Liver (tissue), 9 donors: ENCODE results near the gene CFAP299. TPM values are rescaled to one million over a fixed set of nuclear protein-coding genes. Genes with fewer than 3 reads are reported as not detected.
"Not testable (repeated sequence)": the region's sequence is repeated elsewhere in the genome, so short reads cannot be mapped to it uniquely, and the experiment has no call there.

Experiments
- DNase-seq: peaks from one replicate; pipeline ENCODE4 v3.0.0-alpha.2; 2017; ENCODE audit warnings: low spot score
- H3K27ac ChIP-seq, 2 donors: one replicate each; pipeline ENCODE4 v1.7.0; 2013; ENCODE audit warnings: inconsistent platforms in 2 of 2, low read length in 2 of 2, control low read depth in 1 of 2, low read depth in 1 of 2, mild to moderate bottlenecking in 1 of 2
- H3K27me3 ChIP-seq, 4 donors: one replicate each; pipeline versions ENCODE4 v1.6.1 to v1.7.0; 2013; ENCODE audit warnings: low read length in 3 of 4, inconsistent platforms in 1 of 4, mild to moderate bottlenecking in 1 of 4, moderate library complexity in 1 of 4; ENCODE audit not compliant: control insufficient read depth in 4 of 4, insufficient read depth in 4 of 4
- H3K36me3 ChIP-seq, 4 donors: one replicate each; pipeline versions ENCODE4 v1.6.1 to v1.7.0; 2013; ENCODE audit warnings: low read length in 3 of 4, mild to moderate bottlenecking in 3 of 4, low read depth in 1 of 4, moderate library complexity in 1 of 4; ENCODE audit not compliant: control insufficient read depth in 4 of 4, insufficient read depth in 3 of 4
- H3K4me1 ChIP-seq, 4 donors: one replicate each; pipeline versions ENCODE4 v1.6.1 to v1.7.0; 2013; ENCODE audit warnings: low read length in 3 of 4, mild to moderate bottlenecking in 3 of 4, moderate library complexity in 1 of 4; ENCODE audit not compliant: control insufficient read depth in 4 of 4, insufficient read depth in 4 of 4
- H3K4me3 ChIP-seq, 3 donors: one replicate each; pipeline versions ENCODE4 v1.6.1 to v1.7.0; 2013; ENCODE audit warnings: low read length in 3 of 3, control low read depth in 1 of 3, low read depth in 1 of 3, mild to moderate bottlenecking in 1 of 3
- H3K9ac ChIP-seq, 2 donors: one replicate each; pipeline ENCODE4 v1.7.0; 2013; ENCODE audit warnings: low read length in 2 of 2, mild to moderate bottlenecking in 2 of 2, moderate library complexity in 2 of 2, control low read depth in 1 of 2, low read depth in 1 of 2
- H3K9me3 ChIP-seq, 4 donors: one replicate each; pipeline versions ENCODE4 v1.6.1 to v1.7.0; 2013; ENCODE audit warnings: low read length in 3 of 4; ENCODE audit not compliant: control insufficient read depth in 4 of 4
- EGR1 ChIP-seq, 2 donors: IDR thresholded peaks; 2 replicates each; pipeline ENCODE4 v1.6.1; 2016 to 2018; ENCODE audit warnings: antibody characterized with exemption in 2 of 2, low read depth in 2 of 2
- FOXA1 ChIP-seq: IDR thresholded peaks from 2 replicates; pipeline ENCODE4 v1.6.1; 2016; ENCODE audit warnings: antibody characterized with exemption
- FOXA2 ChIP-seq: IDR thresholded peaks from 2 replicates; pipeline ENCODE4 v1.6.1; 2016; ENCODE audit warnings: antibody characterized with exemption
- GABPA ChIP-seq, 2 donors: IDR thresholded peaks in 1 of 2; conservative IDR thresholded peaks in 1 of 2; 2 replicates each; pipeline ENCODE4 v1.6.1; 2016; ENCODE audit warnings: antibody characterized with exemption in 2 of 2, mild to moderate bottlenecking in 1 of 2, moderate library complexity in 1 of 2
- HNF4A ChIP-seq, 2 donors: conservative IDR thresholded peaks; 2 replicates each; pipeline ENCODE4 v1.6.1; 2016; ENCODE audit warnings: antibody characterized with exemption in 2 of 2, mild to moderate bottlenecking in 2 of 2
- HNF4G ChIP-seq: IDR thresholded peaks from 2 replicates; pipeline ENCODE4 v1.6.1; 2016; ENCODE audit warnings: antibody characterized with exemption
- JUND ChIP-seq, 2 donors: IDR thresholded peaks; 2 replicates each; pipeline ENCODE4 v1.6.1; 2016; ENCODE audit warnings: antibody characterized with exemption in 2 of 2
- NR2F2 ChIP-seq: IDR thresholded peaks from 2 replicates; pipeline ENCODE4 v1.6.1; 2016; ENCODE audit warnings: antibody characterized with exemption
- RAD21 ChIP-seq, 2 donors: IDR thresholded peaks; 2 replicates each; pipeline ENCODE4 v1.6.1; 2016; ENCODE audit warnings: antibody characterized with exemption in 2 of 2, mild to moderate bottlenecking in 2 of 2
- RXRA ChIP-seq, 2 donors: IDR thresholded peaks; 2 replicates each; pipeline ENCODE4 v1.6.1; 2017 to 2018; ENCODE audit warnings: antibody characterized with exemption in 2 of 2, mild to moderate bottlenecking in 1 of 2
- SP1 ChIP-seq: IDR thresholded peaks from 2 replicates; pipeline ENCODE4 v1.6.1; 2018; ENCODE audit warnings: antibody characterized with exemption, mild to moderate bottlenecking
- TAF1 ChIP-seq: conservative IDR thresholded peaks from 2 replicates; pipeline ENCODE4 v1.6.1; 2016; ENCODE audit warnings: antibody characterized with exemption, mild to moderate bottlenecking
- YY1 ChIP-seq: IDR thresholded peaks from 2 replicates; pipeline ENCODE4 v1.6.1; 2016; ENCODE audit warnings: antibody characterized with exemption, mild to moderate bottlenecking
- WGBS: extraction: QIAGEN DNeasy Blood & Tissue Kit; methylation state at CpG from one replicate; pipeline ENCODE4 v1.1.7; 2013; 5-methylcytosine and 5-hydroxymethylcytosine counted together
- polyA plus RNA-seq, 2 donors: library from polyadenylated mRNA; stranded (reverse) in 1 of 2; unstranded in 1 of 2; fragments of 200-250 nt in 1 of 2; fragments of >200 nt in 1 of 2; fragmentation: Nextera tagmentation in 1 of 2; extraction: Ambion mirVana in 1 of 2; gene quantifications; one replicate each; pipeline versions ENCODE4 v1.2.1 to v1.2.3, GENCODE V29; 2013 to 2015
- total RNA-seq, 2 donors: library from RNA; depleted of rRNA; stranded (reverse); fragments of >200 nt; gene quantifications; one replicate each; pipeline ENCODE4 v1.2.3, GENCODE V29; 2014
- TF ChIP-seq, protein P1 (sequence below): IDR thresholded peaks from 2 replicates; pipeline ENCODE4 v1.6.1; 2016; ENCODE audit warnings: antibody characterized with exemption
- TF ChIP-seq, protein P2 (sequence below): IDR thresholded peaks from 2 replicates; pipeline ENCODE4 v1.6.1; 2016; ENCODE audit warnings: antibody characterized with exemption
- TF ChIP-seq, protein P3 (sequence below): IDR thresholded peaks from 2 replicates; pipeline ENCODE4 v1.6.1; 2016; ENCODE audit warnings: antibody characterized with exemption, mild to moderate bottlenecking
- TF ChIP-seq, protein P4 (sequence below): IDR thresholded peaks from 2 replicates; pipeline ENCODE4 v1.6.1; 2016; ENCODE audit warnings: antibody characterized with exemption
- TF ChIP-seq, protein P5 (sequence below): fragments of 150-350 bp; IDR thresholded peaks from 2 replicates; pipeline ENCODE4 v1.5.1; 2017; ENCODE audit warnings: improper control_type of control experiment, low read depth, low read length; ENCODE audit not compliant: missing input control
- donor health status: healthy.
- donor health status: healthy.
- donor health status: healthy.
- donor health status: healthy.
- donor health status: healthy.

Gene CFAP299
- total and polyA plus RNA-seq, 4 donors, result not detected

DNA sequence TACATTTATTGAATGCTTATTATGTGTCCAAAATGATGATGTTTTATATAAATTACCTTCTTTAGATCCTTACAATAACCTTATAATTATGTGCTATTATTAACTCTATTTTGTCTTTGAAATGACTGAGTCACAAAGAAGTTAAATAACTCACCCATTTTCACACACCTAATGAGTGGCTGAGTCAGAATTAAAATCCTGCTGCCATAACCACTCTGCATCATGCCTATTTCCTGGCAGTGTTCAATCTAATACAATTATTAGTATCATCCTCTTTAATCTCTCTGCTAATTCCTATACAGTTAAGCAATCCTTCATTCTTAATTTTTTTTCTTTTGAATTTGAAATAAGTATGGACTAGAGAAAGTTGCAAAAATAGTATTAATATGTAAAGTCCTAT is 342.9 kb downstream of the CFAP299 start:
- H3K9ac ChIP-seq, result no peak overlapping the region

DNA sequence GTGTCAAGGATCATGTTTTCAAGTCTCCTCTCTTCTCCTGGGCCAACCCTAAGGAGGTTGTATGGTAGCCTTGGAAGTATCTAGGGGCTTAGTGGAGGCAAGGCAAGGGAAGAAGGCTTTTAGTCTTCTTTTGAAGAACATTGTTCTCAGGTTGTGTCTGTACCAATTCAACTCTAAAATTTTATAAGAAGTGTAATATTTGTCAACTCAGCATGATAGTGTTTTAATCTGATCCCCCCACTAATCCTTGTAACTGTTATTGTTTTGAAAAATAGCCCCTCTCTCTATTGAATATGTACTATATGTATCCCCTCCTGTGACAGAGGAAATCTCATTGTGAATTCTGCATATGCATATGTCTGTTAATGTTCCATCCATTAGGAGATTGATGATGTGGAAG is 345.4 kb downstream of the CFAP299 start:
- H3K4me1 ChIP-seq, result no peaks in the 10 kb centered on the region
- no peaks in the 10 kb centered on the region for H3K27me3 ChIP-seq
- H3K27ac ChIP-seq, result no peak overlapping the region
- no peak overlapping the region for H3K9ac ChIP-seq
- no peak overlapping the region for H3K4me3 ChIP-seq
- TF ChIP-seq, protein P1, sequence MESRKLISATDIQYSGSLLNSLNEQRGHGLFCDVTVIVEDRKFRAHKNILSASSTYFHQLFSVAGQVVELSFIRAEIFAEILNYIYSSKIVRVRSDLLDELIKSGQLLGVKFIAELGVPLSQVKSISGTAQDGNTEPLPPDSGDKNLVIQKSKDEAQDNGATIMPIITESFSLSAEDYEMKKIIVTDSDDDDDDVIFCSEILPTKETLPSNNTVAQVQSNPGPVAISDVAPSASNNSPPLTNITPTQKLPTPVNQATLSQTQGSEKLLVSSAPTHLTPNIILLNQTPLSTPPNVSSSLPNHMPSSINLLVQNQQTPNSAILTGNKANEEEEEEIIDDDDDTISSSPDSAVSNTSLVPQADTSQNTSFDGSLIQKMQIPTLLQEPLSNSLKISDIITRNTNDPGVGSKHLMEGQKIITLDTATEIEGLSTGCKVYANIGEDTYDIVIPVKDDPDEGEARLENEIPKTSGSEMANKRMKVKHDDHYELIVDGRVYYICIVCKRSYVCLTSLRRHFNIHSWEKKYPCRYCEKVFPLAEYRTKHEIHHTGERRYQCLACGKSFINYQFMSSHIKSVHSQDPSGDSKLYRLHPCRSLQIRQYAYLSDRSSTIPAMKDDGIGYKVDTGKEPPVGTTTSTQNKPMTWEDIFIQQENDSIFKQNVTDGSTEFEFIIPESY, result no peak
- TF ChIP-seq RXRA (IDR thresholded peaks at IDR 0.05) (no peak), GABPA (IDR thresholded peaks at IDR 0.05 in 1 of 2, conservative IDR thresholded peaks at IDR 0.05 in 1 of 2) (no peak)
- TF ChIP-seq, protein P2, sequence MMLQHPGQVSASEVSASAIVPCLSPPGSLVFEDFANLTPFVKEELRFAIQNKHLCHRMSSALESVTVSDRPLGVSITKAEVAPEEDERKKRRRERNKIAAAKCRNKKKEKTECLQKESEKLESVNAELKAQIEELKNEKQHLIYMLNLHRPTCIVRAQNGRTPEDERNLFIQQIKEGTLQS, result no peak
- TF ChIP-seq, protein P3, sequence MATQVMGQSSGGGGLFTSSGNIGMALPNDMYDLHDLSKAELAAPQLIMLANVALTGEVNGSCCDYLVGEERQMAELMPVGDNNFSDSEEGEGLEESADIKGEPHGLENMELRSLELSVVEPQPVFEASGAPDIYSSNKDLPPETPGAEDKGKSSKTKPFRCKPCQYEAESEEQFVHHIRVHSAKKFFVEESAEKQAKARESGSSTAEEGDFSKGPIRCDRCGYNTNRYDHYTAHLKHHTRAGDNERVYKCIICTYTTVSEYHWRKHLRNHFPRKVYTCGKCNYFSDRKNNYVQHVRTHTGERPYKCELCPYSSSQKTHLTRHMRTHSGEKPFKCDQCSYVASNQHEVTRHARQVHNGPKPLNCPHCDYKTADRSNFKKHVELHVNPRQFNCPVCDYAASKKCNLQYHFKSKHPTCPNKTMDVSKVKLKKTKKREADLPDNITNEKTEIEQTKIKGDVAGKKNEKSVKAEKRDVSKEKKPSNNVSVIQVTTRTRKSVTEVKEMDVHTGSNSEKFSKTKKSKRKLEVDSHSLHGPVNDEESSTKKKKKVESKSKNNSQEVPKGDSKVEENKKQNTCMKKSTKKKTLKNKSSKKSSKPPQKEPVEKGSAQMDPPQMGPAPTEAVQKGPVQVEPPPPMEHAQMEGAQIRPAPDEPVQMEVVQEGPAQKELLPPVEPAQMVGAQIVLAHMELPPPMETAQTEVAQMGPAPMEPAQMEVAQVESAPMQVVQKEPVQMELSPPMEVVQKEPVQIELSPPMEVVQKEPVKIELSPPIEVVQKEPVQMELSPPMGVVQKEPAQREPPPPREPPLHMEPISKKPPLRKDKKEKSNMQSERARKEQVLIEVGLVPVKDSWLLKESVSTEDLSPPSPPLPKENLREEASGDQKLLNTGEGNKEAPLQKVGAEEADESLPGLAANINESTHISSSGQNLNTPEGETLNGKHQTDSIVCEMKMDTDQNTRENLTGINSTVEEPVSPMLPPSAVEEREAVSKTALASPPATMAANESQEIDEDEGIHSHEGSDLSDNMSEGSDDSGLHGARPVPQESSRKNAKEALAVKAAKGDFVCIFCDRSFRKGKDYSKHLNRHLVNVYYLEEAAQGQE, result no peak
- H3K36me3 ChIP-seq, result no peaks in the 10 kb centered on the region
- H3K9me3 ChIP-seq, result no peaks in the 10 kb centered on the region
- DNase-seq, result no peak

More for the DNA sequence above, 342.9 kb downstream of the CFAP299 start:
- TF ChIP-seq NR2F2 (no peak), HNF4A (conservative IDR thresholded peaks at IDR 0.05) (no peak), JUND (IDR thresholded peaks at IDR 0.05) (no peak)
- no peaks in the 10 kb centered on the region for H3K27me3 ChIP-seq
- H3K9me3 ChIP-seq, result no peaks in the 10 kb centered on the region
- no peak overlapping the region for H3K27ac ChIP-seq
- no peaks in the 10 kb centered on the region for H3K36me3 ChIP-seq
- no peak for DNase-seq
- H3K4me1 ChIP-seq, result no peaks in the 10 kb centered on the region
- H3K4me3 ChIP-seq, result no peak overlapping the region

DNA sequence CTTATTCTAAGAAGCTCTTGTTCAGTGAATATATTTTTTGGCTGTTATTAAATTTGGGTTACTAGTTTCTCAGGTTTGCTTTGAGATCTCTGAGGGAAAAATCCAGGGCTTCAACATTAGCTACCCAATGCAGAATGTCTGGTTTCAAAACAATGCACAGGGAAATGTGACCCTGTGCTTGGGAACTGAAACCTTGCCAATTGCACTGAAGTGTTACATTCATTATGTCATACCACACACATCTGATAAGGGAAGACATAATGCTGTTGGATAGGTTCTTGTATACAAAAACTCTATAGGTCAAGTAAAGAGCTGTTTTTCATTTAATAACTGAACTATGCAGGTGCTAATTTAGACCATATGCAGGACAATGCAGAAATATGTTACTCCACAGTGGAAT is 349.7 kb downstream of the CFAP299 start:
- no peaks in the 10 kb centered on the region for H3K27me3 ChIP-seq

DNA sequence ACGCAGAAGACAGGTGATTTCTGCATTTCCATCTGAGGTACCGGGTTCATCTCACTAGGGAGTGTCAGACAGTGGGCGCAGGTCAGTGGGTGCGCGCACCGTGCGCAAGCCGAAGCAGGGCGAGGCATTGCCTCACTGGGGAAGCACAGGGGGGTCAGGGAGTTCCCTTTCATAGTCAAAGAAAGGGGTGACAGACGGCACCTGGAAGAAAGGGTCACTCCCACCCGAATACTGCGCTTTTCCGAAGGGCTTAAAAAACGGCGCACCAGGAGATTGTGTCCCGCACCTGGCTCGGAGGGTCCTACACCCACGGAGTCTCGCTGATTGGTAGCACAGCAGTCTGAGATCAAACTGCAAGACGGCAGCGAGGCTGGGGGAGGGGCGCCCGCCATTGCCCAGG is 352.2 kb downstream of the CFAP299 start:
- H3K27me3 ChIP-seq, H3K4me1 ChIP-seq, H3K4me3 ChIP-seq, H3K36me3 ChIP-seq, H3K27ac ChIP-seq, DNase-seq, H3K9ac ChIP-seq, H3K9me3 ChIP-seq: not testable (repeated sequence)
- 87% methylated on average over 23 of the region's 23 CpGs for whole genome bisulfite sequencing

More for the DNA sequence above, 349.7 kb downstream of the CFAP299 start:
- DNase-seq, result no peak
- Histone ChIP-seq H3K4me1 (no peaks in the 10 kb centered on the region), H3K9me3 (no peaks in the 10 kb centered on the region), H3K27ac (no peak overlapping the region), H3K4me3 (no peak overlapping the region), H3K9ac (no peak overlapping the region), H3K36me3 (no peaks in the 10 kb centered on the region)
- no peak for TF ChIP-seq YY1
- no peak for TF ChIP-seq JUND (IDR thresholded peaks at IDR 0.05)
- TF ChIP-seq RXRA (IDR thresholded peaks at IDR 0.05), result no peak
- TF ChIP-seq, protein P2, result no peak
- no peak for TF ChIP-seq FOXA1
- no peak for TF ChIP-seq HNF4A (conservative IDR thresholded peaks at IDR 0.05)
- TF ChIP-seq, protein P4, sequence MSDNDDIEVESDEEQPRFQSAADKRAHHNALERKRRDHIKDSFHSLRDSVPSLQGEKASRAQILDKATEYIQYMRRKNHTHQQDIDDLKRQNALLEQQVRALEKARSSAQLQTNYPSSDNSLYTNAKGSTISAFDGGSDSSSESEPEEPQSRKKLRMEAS, result no peak
- TF ChIP-seq RAD21 (IDR thresholded peaks at IDR 0.05), result no peak
- no peak for TF ChIP-seq NR2F2
- TF ChIP-seq SP1, result no peak
- TF ChIP-seq HNF4G, result no peak
- no peak for TF ChIP-seq EGR1 (IDR thresholded peaks at IDR 0.05; ENCODE audit: low read depth in 2 of 2)
- TF ChIP-seq TAF1, result no peak
- TF ChIP-seq, protein P5, sequence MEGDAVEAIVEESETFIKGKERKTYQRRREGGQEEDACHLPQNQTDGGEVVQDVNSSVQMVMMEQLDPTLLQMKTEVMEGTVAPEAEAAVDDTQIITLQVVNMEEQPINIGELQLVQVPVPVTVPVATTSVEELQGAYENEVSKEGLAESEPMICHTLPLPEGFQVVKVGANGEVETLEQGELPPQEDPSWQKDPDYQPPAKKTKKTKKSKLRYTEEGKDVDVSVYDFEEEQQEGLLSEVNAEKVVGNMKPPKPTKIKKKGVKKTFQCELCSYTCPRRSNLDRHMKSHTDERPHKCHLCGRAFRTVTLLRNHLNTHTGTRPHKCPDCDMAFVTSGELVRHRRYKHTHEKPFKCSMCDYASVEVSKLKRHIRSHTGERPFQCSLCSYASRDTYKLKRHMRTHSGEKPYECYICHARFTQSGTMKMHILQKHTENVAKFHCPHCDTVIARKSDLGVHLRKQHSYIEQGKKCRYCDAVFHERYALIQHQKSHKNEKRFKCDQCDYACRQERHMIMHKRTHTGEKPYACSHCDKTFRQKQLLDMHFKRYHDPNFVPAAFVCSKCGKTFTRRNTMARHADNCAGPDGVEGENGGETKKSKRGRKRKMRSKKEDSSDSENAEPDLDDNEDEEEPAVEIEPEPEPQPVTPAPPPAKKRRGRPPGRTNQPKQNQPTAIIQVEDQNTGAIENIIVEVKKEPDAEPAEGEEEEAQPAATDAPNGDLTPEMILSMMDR, result no peak
- TF ChIP-seq FOXA2, result no peak
